KG1 (cell line): ENCODE results near the gene PNPO.
A peak's percentile ranks its signal among the peaks of the same experiment; 100 is the strongest.
"Not testable (repeated sequence)": the region's sequence is repeated elsewhere in the genome, so short reads cannot be mapped to it uniquely, and the experiment has no call there.

Experiments used
- DNase-seq: peaks from one replicate; lab custom pipeline; 2025; lab: John Stamatoyannopoulos, UW

Gene PNPO

GRCh38 chr17:47918006-47918405 is 23.4 kb upstream of the PNPO start:
- DNase-seq = no peak

- DNase-seq = no peak
Observed at GRCh38 chr17:47918991-47919390, 22.4 kb upstream of the PNPO start.

- not testable (repeated sequence) for DNase-seq
Observed at GRCh38 chr17:47919889-47920288, 21.5 kb upstream of the PNPO start.

GRCh38 chr17:47924785-47925677 is 16.3 kb upstream of the PNPO start:
- no peak for DNase-seq

- no peak for DNase-seq
Observed at GRCh38 chr17:47925678-47925988, 15.7 kb upstream of the PNPO start.

- DNase-seq = no peak
Observed at GRCh38 chr17:47927821-47928400, 13.5 kb upstream of the PNPO start.

- DNase-seq = no peak
Observed at GRCh38 chr17:47928415-47928814, 13.0 kb upstream of the PNPO start.

- DNase-seq = no peak
Observed at GRCh38 chr17:47929218-47930000, 12.0 kb upstream of the PNPO start.

GRCh38 chr17:47931848-47932247 is 9.5 kb upstream of the PNPO start:
- DNase-seq = no peak

GRCh38 chr17:47934856-47935255 is 6.5 kb upstream of the PNPO start:
- no peak for DNase-seq

GRCh38 chr17:47935468-47935867 is 5.9 kb upstream of the PNPO start:
- DNase-seq = not testable (repeated sequence)

GRCh38 chr17:47935961-47936360 is 5.4 kb upstream of the PNPO start:
- DNase-seq = no peak

- no peak for DNase-seq
Observed at GRCh38 chr17:47937941-47938340, 3.4 kb upstream of the PNPO start.

- DNase-seq = no peak
Observed at GRCh38 chr17:47942096-47942510, 732 bp downstream of the PNPO start.

- no peak for DNase-seq
Observed at GRCh38 chr17:47942568-47942967, 1.2 kb downstream of the PNPO start.

- DNase-seq = no peak
Observed at GRCh38 chr17:47945080-47945479, 3.7 kb downstream of the PNPO start.

GRCh38 chr17:47945529-47946508 is 4.4 kb downstream of the PNPO start:
- no peak for DNase-seq

GRCh38 chr17:47946516-47946915 is 5.1 kb downstream of the PNPO start:
- no peak for DNase-seq

GRCh38 chr17:47946929-47947397 is 5.6 kb downstream of the PNPO start:
- peak; percentile 59 for DNase-seq

GRCh38 chr17:47948706-47949196 is 7.4 kb downstream of the PNPO start:
- DNase-seq = no peak

GRCh38 chr17:47949197-47949759 is 7.9 kb downstream of the PNPO start:
- no peak for DNase-seq
